Mesenchymal stem cell (in vitro differentiated cells and primary cell): Measurements from ENCODE around the gene SPAG6.

ENCODE experiments used
- DNase-seq: peaks from one replicate; pipeline ENCODE4 v3.0.0-alpha.2; 2013
- H2AFZ ChIP-seq: one replicate; pipeline ENCODE4 v1.6.1; 2013; ENCODE audit warnings: low read depth, mild to moderate bottlenecking, control low read depth, inconsistent platforms, low read length, moderate library complexity
- H2AK5ac ChIP-seq: 2 replicates; pipeline ENCODE4 v1.6.1; 2013; ENCODE audit warnings: low read length, moderate library complexity, mild to moderate bottlenecking, inconsistent platforms; ENCODE audit not compliant: severe bottlenecking
- H2BK120ac ChIP-seq: one replicate; pipeline ENCODE4 v1.6.1; 2013; ENCODE audit warnings: low read depth, mild to moderate bottlenecking, inconsistent platforms, low read length, moderate library complexity
- H2BK12ac ChIP-seq, 2 experiments: one replicate each; pipeline ENCODE4 v1.6.1; 2013; ENCODE audit warnings: inconsistent platforms in 2 of 2, low read length in 2 of 2, mild to moderate bottlenecking in 2 of 2, moderate library complexity in 2 of 2, control low read depth in 1 of 2
- H2BK15ac ChIP-seq: one replicate; pipeline ENCODE4 v1.6.1; 2013; ENCODE audit warnings: mild to moderate bottlenecking, low read depth, inconsistent platforms; ENCODE audit not compliant: poor library complexity, severe bottlenecking
- H2BK5ac ChIP-seq: 2 replicates; pipeline ENCODE4 v1.6.1; 2013; ENCODE audit warnings: low read depth, mild to moderate bottlenecking, low read length, control low read depth, inconsistent platforms; ENCODE audit not compliant: poor library complexity, severe bottlenecking
- H3K14ac ChIP-seq, 2 experiments: one replicate each; pipeline ENCODE4 v1.6.1; 2013; ENCODE audit warnings: inconsistent platforms in 2 of 2, low read length in 2 of 2, control low read depth in 1 of 2, mild to moderate bottlenecking in 1 of 2, moderate library complexity in 1 of 2
- H3K18ac ChIP-seq, 2 experiments: one replicate each; pipeline ENCODE4 v1.6.1; 2013; ENCODE audit warnings: inconsistent platforms in 2 of 2, low read length in 2 of 2, control low read depth in 1 of 2, low read depth in 1 of 2, mild to moderate bottlenecking in 1 of 2
- H3K23ac ChIP-seq, 2 experiments: one replicate each; pipeline ENCODE4 v1.6.1; 2013; ENCODE audit warnings: inconsistent platforms in 2 of 2, low read length in 2 of 2, mild to moderate bottlenecking in 2 of 2, moderate library complexity in 2 of 2, control low read depth in 1 of 2
- H3K27ac ChIP-seq: 2 replicates; pipeline ENCODE4 v1.5.1; 2013; ENCODE audit warnings: mild to moderate bottlenecking, moderate library complexity, low read length, control low read depth, inconsistent platforms; ENCODE audit not compliant: poor library complexity, severe bottlenecking
- H3K27me3 ChIP-seq, 2 experiments: 2 replicates each; pipeline versions ENCODE4 v1.6.1 to v1.7.0; 2013; ENCODE audit warnings: low read length in 2 of 2, mild to moderate bottlenecking in 2 of 2, moderate library complexity in 2 of 2, control low read depth in 1 of 2, inconsistent platforms in 1 of 2; ENCODE audit not compliant: control insufficient read depth in 1 of 2, insufficient read depth in 1 of 2
- H3K36me3 ChIP-seq, 2 experiments: 2 replicates each; pipeline versions ENCODE4 v1.6.1 to v1.7.0; 2013; ENCODE audit warnings: low read length in 2 of 2, control low read depth in 1 of 2, inconsistent platforms in 1 of 2, low read depth in 1 of 2, mild to moderate bottlenecking in 1 of 2; ENCODE audit not compliant: insufficient read depth in 2 of 2, control insufficient read depth in 1 of 2
- H3K4ac ChIP-seq, 2 experiments: one replicate each; pipeline ENCODE4 v1.6.1; 2013; ENCODE audit warnings: inconsistent platforms in 2 of 2, low read length in 2 of 2, mild to moderate bottlenecking in 2 of 2, moderate library complexity in 2 of 2, control low read depth in 1 of 2, low read depth in 1 of 2
- H3K4me1 ChIP-seq: 2 replicates; pipeline ENCODE4 v1.6.1; 2013; ENCODE audit warnings: low read depth, low read length, control low read depth; ENCODE audit not compliant: control insufficient read depth, insufficient read depth
- H3K4me2 ChIP-seq: 2 replicates; pipeline ENCODE4 v1.6.1; 2013; ENCODE audit warnings: low read length, mild to moderate bottlenecking, inconsistent platforms; ENCODE audit not compliant: poor library complexity, severe bottlenecking
- H3K4me3 ChIP-seq, 2 experiments: 2 replicates each; pipeline versions ENCODE4 v1.5.1 to v1.7.0; 2013; ENCODE audit warnings: low read length in 2 of 2, mild to moderate bottlenecking in 2 of 2, control low read depth in 1 of 2, low read depth in 1 of 2; ENCODE audit not compliant: insufficient read depth in 1 of 2
- H3K79me1 ChIP-seq: replicated peaks from 2 replicates; pipeline ENCODE4 v1.6.1; 2013; ENCODE audit warnings: mild to moderate bottlenecking, control low read depth, low read length, inconsistent platforms; ENCODE audit not compliant: poor library complexity, severe bottlenecking
- H3K9ac ChIP-seq: 2 replicates; pipeline ENCODE4 v1.7.0; 2013; ENCODE audit warnings: mild to moderate bottlenecking, low read length, moderate library complexity
- H3K9me3 ChIP-seq: 2 replicates; pipeline ENCODE4 v1.7.0; 2013; ENCODE audit warnings: mild to moderate bottlenecking, low read length; ENCODE audit not compliant: control insufficient read depth
- H4K8ac ChIP-seq: one replicate; pipeline ENCODE4 v1.6.1; 2013; ENCODE audit warnings: inconsistent platforms, mild to moderate bottlenecking, low read length, moderate library complexity
- H4K91ac ChIP-seq: one replicate; pipeline ENCODE4 v1.6.1; 2013; ENCODE audit warnings: mild to moderate bottlenecking, low read length, inconsistent platforms
- WGBS: methylation state at CpG from one replicate; pipeline ENCODE4 v1.1.7; 2013; ENCODE audit warnings: mixed read lengths; 5-methylcytosine and 5-hydroxymethylcytosine counted together

SPAG6 gene

DNA sequence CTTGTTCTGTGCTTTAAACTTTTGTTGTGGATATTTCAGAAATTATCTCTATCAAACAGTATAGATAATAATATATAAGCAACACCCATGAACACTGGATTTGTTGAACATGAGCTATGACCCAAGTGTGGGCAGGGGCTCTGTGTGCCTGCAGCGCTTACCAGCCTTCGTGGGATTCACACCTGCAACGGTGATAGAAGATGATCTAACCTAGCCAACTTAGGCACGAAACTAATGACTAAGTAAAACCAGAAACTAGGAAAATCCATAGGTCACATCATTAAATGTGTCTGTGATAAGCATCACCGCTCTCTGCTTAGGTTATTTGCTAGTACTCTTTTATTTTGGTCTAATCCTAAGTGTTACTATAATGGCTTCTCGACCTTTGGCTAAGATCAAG, 18.0 kb downstream of the SPAG6 start:
- no peak overlapping the region for H2BK15ac ChIP-seq

DNA sequence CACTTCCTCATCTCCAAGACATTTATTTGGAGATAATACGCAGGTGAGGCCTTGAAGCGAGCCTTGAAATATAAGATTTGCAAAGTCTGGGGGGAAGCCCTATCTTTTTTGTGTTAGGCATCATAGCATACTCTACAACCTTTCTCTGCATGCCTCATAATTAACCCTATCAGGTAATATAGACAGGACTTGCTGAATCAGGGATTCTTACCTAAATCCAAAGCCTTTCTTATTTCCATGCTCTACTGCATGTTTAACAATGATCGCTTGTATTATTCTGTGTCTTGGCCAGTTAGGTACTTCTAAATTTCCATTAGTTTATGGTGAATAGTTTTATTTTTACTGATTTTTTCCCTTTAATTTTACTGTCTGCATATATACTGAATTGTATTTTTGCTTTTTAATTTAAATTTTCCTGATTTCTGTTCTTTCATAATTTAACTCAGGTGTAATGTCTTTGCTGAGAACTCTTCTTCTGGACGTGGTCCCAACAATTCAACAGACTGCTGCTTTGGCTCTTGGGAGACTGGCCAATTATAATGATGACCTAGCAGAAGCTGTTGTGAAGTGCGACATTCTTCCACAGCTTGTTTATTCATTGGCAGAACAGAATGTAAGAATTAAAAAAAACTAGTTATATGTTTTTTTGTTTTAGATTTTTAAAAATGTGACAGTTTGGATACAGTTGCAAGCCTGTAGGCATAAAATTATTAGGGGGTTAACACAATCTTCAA, 19.3 kb downstream of the SPAG6 start:
- 81% methylated on average over 2 of the region's 5 CpGs for WGBS

More for the DNA sequence above, 18.0 kb downstream of the SPAG6 start:
- Histone ChIP-seq H2BK5ac (no peak overlapping the region), H3K4me2 (no peak overlapping the region), H2AFZ (no peak overlapping the region), H3K23ac (no peak overlapping the region), H3K4me1 (no peaks in the 10 kb centered on the region), H3K9ac (no peak overlapping the region), H4K91ac (no peak overlapping the region), H4K8ac (no peak overlapping the region), H3K18ac (no peak overlapping the region), H2BK120ac (no peak overlapping the region), H2BK12ac (no peak overlapping the region), H3K27ac (no peak overlapping the region), H3K14ac (no peak overlapping the region), H3K9me3 (no peaks in the 10 kb centered on the region), H3K4ac (no peak overlapping the region), H2AK5ac (no peak overlapping the region), H3K27me3 (no peaks in the 10 kb centered on the region), H3K36me3 (no peaks in the 10 kb centered on the region), H3K79me1 (no peaks in the 10 kb centered on the region), H3K4me3 (no peak overlapping the region)
- no peak for DNase-seq
- 94% methylated on average over 5 of the region's 6 CpGs for WGBS

DNA sequence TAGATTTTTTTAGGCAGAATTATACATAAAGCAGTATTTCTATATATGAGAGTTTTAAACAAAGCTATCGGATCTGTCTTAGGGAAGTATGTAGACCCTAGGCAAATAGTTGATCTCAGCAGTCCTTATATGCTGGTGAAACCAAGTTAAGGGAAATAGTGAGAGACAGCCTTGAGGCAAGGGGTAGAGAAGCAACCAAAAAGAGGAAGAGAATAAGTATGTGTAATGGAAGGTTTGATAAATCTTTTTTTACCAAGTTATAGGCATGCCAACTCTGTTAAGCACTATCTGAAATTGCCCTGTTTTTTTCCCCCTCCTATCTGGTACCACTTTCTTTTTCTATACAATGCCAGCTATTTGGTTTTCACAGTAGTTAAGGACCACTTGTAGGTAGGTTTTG, 19.9 kb downstream of the SPAG6 start:
- no peaks in the 10 kb centered on the region for H3K4me1 ChIP-seq
- H3K27ac ChIP-seq: no peak overlapping the region
- no peak for DNase-seq
- H3K18ac ChIP-seq: no peak overlapping the region
- 97% methylated on average over 1 of the region's 1 CpG for WGBS
- H3K27me3 ChIP-seq: no peaks in the 10 kb centered on the region
- H3K23ac ChIP-seq: no peak overlapping the region
- H3K14ac ChIP-seq: no peak overlapping the region
- no peak overlapping the region for H4K91ac ChIP-seq
- no peak overlapping the region for H3K4me3 ChIP-seq
- H3K79me1 ChIP-seq: no peaks in the 10 kb centered on the region
- H2BK12ac ChIP-seq: no peak overlapping the region
- no peak overlapping the region for H3K4me2 ChIP-seq
- H3K9ac ChIP-seq: no peak overlapping the region
- no peak overlapping the region for H2AFZ ChIP-seq
- no peaks in the 10 kb centered on the region for H3K36me3 ChIP-seq
- no peaks in the 10 kb centered on the region for H3K9me3 ChIP-seq
- H2BK15ac ChIP-seq: no peak overlapping the region
- no peak overlapping the region for H3K4ac ChIP-seq
- no peak overlapping the region for H4K8ac ChIP-seq
- H2AK5ac ChIP-seq: no peak overlapping the region
- H2BK120ac ChIP-seq: no peak overlapping the region
- H2BK5ac ChIP-seq: no peak overlapping the region

More for the DNA sequence above, 19.3 kb downstream of the SPAG6 start:
- DNase-seq: no peak
- H4K91ac ChIP-seq: no peak overlapping the region
- H3K4ac ChIP-seq: no peak overlapping the region
- no peak overlapping the region for H2BK120ac ChIP-seq
- H3K4me1 ChIP-seq: no peaks in the 10 kb centered on the region
- no peaks in the 10 kb centered on the region for H3K9me3 ChIP-seq
- H3K18ac ChIP-seq: no peak overlapping the region
- no peak overlapping the region for H2BK5ac ChIP-seq
- no peak overlapping the region for H2AK5ac ChIP-seq
- no peak overlapping the region for H3K4me2 ChIP-seq
- no peak overlapping the region for H4K8ac ChIP-seq
- H3K23ac ChIP-seq: no peak overlapping the region
- H3K27ac ChIP-seq: no peak overlapping the region
- H3K79me1 ChIP-seq: no peaks in the 10 kb centered on the region
- H3K27me3 ChIP-seq: no peaks in the 10 kb centered on the region
- H3K14ac ChIP-seq: no peak overlapping the region
- H3K36me3 ChIP-seq: no peaks in the 10 kb centered on the region
- H2AFZ ChIP-seq: no peak overlapping the region
- H2BK12ac ChIP-seq: no peak overlapping the region
- no peak overlapping the region for H3K4me3 ChIP-seq
- H3K9ac ChIP-seq: no peak overlapping the region
- no peak overlapping the region for H2BK15ac ChIP-seq

DNA sequence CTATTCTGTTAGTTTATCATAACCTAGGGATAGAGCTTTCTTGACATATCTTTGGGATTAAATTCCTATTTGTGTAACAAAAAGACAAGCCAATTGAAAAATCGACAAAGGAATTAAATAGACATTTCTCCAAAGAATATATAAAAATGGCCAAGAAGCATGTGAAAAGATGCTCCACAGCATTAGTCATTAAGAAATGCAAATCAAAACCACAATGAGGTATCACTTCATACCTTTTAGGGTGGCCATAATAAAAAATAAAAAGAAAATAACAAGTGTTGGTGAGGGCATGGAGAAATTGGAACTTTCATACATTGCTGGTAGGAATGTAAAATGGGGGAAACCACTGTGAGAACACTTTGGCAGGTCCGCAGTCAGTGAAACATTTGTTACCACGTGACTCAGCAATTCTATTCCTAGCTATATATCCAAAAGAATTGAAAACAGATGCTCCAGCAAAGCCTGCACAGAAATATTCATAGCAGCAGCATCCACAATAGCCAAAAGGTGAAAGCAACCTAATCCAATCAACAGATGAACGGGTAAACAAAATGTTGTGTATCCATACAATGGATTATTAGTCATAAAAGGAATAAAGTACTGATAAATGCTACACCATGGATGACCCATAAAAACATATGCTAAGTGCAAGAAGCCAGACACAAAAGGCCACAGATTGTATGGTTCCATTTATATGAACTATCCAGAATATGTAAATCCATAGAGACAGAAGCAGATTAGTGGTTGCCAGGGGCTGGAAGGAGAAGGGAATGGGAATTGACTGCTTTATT, 20.5 kb downstream of the SPAG6 start:
- no peak overlapping the region for H3K4ac ChIP-seq
- no peak overlapping the region for H2AK5ac ChIP-seq
- H3K4me3 ChIP-seq: no peak overlapping the region
- no peak overlapping the region for H3K9ac ChIP-seq
- WGBS: 65% methylated on average over 2 of the region's 4 CpGs
- no peaks in the 10 kb centered on the region for H3K36me3 ChIP-seq
- H2BK15ac ChIP-seq: no peak overlapping the region
- H2BK120ac ChIP-seq: no peak overlapping the region
- no peaks in the 10 kb centered on the region for H3K4me1 ChIP-seq
- no peak overlapping the region for H2BK5ac ChIP-seq
- no peak overlapping the region for H4K8ac ChIP-seq
- H2AFZ ChIP-seq: no peak overlapping the region
- H3K27me3 ChIP-seq: no peaks in the 10 kb centered on the region
- no peak overlapping the region for H3K27ac ChIP-seq
- H3K14ac ChIP-seq: no peak overlapping the region
- H3K23ac ChIP-seq: no peak overlapping the region
- H3K18ac ChIP-seq: no peak overlapping the region
- H3K4me2 ChIP-seq: no peak overlapping the region
- no peak overlapping the region for H2BK12ac ChIP-seq
- H3K9me3 ChIP-seq: no peaks in the 10 kb centered on the region
- no peaks in the 10 kb centered on the region for H3K79me1 ChIP-seq
- no peak for DNase-seq
- no peak overlapping the region for H4K91ac ChIP-seq
